IPS-NIHi11 (cell line): ENCODE measurements around the gene MYO7A.

ENCODE experiments used
- DNase-seq: peaks from one replicate; pipeline ENCODE4 v3.0.0; 2012; ENCODE audit warnings: mixed read lengths, low spot score

MYO7A gene

GRCh38 chr11:77129069-77129841 lies 1.2 kb downstream of the MYO7A start:
- no peak for DNase-seq

DNA sequence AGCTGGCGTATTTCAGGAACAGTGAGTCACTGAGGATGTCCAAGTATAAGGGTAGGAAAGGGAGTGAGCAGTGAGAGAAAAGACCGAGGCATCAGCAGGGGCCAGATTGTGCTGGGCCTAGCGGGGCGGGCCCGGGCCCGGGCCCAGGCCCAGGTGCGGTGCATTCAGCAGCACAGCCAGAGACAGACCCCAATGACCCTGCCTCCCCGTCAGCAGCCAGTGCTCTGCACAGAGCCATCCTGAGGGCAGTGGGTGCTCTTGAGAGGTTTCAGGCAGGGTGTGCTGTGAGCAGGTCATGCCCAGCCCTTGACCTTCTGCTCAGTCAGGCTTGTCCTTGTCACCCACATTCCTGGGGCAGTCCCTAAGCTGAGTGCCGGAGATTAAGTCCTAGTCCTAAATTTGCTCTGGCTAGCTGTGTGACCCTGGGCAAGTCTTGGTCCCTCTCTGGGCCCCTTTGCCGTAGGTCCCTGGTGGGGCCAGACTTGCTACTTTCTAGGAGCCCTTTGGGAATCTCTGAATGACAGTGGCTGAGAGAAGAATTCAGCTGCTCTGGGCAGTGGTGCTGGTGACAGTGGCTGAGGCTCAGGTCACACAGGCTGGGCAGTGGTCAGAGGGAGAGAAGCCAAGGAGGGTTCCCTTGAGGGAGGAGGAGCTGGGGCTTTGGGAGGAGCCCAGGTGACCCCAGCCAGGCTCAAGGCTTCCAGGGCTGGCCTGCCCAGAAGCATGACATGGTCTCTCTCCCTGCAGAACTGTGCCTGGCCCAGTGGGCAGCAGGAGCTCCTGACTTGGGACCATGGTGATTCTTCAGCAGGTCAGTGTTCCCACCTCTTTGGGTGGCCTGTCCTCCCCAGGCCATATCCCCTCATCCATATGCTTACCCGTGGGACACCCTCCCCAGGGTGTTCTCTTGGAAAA lies 2.1 kb downstream of the MYO7A start:
- no peak for DNase-seq

DNA sequence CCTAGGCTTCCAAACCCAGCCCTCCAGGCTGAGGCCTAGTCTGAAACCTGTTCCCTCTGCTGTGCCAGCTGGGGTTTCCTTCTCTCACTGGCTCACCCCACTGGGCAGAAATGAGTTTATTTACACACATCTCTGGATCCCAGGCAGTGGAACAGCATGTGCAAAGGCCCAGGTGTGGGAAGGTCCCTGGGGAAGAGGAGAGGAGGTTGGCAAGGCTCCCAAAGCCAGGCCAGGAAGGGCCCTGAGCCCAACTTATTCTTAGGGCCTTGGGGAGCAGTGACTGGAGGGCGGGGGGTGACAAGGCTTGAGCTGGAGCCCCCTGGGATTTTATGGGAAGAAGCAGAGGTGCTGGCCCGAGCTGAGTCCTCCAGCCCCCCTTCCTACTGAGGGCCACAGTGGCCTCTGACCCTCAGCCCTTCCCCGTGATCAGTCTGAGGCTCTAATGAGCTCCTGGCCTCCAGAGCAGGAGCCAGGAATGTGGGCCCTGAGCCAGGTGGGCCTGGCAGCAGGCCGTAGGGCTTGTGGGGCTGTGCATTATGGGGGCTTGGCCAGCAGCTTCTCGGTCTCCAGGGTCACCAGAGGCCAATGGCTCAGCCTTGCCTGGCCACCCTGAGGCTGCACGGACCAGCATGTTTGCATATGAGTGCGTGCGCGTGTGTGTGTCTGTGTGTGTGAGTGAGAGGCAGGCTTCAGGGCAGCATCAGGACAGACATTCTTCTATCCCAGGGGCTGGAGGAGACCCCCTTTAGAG lies 2.9 kb downstream of the MYO7A start:
- DNase-seq: no peak

- no peak for DNase-seq
Observed at GRCh38 chr11:77131560-77131959, 3.5 kb downstream of the MYO7A start.

DNA sequence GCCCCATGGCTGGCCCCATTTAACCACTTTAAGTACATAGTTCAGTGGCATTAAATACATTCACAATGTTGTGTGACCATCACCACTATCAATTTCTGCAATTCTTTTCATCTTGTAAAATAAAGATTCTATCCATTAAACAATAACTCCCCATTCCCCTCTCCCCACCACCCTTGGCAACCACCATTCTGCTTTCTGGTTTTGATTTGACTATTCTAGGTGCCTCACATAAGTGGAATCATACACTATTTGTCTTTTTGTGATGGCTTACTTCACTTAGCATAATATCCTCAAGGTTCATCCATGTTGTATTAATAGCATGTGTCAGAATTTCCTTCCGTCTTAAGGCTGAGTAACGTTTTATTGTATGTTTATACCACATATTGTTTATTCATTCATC lies 7.0 kb downstream of the MYO7A start:
- DNase-seq: no peak

DNA sequence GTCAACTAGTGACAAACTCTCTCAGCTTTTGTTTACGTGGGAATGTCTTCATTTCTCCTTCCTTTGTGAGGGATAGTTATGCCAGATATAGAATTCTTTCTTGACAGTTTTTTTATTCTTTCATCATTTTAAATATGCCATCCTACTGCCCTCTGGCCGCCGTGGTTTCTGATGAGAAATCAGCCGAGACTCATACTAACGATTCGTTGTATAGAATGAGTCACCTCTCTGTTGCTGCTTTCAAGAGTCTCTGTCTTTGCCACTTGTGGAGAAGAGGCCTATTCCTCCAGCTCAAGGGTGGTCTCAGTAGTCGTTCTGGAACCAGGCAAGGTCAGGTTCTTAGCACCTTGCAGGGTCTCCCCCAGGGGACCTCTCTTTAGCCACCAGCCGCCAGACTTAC lies 8.0 kb downstream of the MYO7A start:
- no peak for DNase-seq

GRCh38 chr11:77136784-77137420 lies 8.9 kb downstream of the MYO7A start:
- no peak for DNase-seq

DNA sequence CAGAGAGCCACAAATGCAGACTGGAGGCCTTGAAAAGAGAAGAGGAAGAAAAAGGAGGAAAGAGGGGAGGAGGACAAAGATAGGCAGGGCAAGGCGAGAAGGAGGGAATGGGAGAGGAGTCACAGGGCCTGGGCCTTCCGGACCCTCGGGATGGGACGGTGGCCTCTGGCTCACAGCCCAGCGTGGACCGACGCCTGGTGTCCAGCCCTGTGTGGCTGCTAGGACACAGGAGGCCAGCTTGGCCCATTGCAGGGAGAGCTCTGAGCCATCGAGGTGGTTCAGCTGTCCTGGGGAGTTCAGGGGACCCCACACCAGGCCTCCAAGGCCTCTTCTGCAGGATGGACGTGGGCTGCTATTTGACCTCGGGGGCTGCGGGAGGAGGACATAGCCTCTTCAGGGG lies 9.4 kb downstream of the MYO7A start:
- DNase-seq: no peak

GRCh38 chr11:77138106-77138649 lies 10.1 kb downstream of the MYO7A start:
- DNase-seq: no peak

DNA sequence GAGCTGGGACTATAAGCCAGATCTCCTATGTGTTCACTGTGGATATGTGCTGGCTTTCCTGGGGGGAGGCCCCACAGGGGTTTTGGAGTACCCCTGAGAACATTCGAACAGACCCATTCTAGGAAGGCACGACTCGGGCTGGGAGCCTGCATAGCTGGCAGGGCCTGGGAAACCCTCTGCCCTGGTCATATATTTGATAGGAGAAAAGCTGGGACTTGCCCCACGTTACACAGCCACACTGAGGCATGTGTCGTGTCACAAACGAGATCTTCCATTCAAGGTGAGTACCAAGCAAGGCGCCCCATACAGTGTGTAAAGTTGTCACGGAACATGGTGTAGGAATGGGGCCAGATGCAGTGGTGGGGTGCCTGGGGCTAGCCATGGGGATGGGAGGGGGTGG lies 11.2 kb downstream of the MYO7A start:
- DNase-seq: no peak

GRCh38 chr11:77140231-77140851 lies 12.3 kb downstream of the MYO7A start:
- peak; percentile 61 for DNase-seq

- no peak for DNase-seq
Observed at GRCh38 chr11:77141034-77141433, 13.0 kb downstream of the MYO7A start.

GRCh38 chr11:77141475-77141874 lies 13.4 kb downstream of the MYO7A start:
- no peak for DNase-seq

GRCh38 chr11:77142091-77142975 lies 14.3 kb downstream of the MYO7A start:
- no peak for DNase-seq

GRCh38 chr11:77143405-77144020 lies 15.5 kb downstream of the MYO7A start:
- DNase-seq: no peak

- DNase-seq: no peak
Observed at GRCh38 chr11:77144196-77144856, 16.3 kb downstream of the MYO7A start.

GRCh38 chr11:77144857-77145428 lies 16.9 kb downstream of the MYO7A start:
- DNase-seq: no peak

- DNase-seq: no peak
Observed at GRCh38 chr11:77146261-77147035, 18.4 kb downstream of the MYO7A start.
